ENCODE results near the gene ANP32A. TPM values are rescaled to one million over a fixed set of nuclear protein-coding genes. Genes with fewer than 3 reads are reported as not detected.

Gene ANP32A
- total RNA-seq, 4 donors from 2014 or later, result 22.1 to 45.9 (median 35.3) TPM

- intact Hi-C loops (cut with DNase I; ENCODE audit: low total_unique reads), result no loop called here
- 84 to 86% methylated on average over 12 of the region's 12 CpGs for WGBS, 2 donors
- H3K4me3 ChIP-seq (ENCODE audit: low read depth, poor library complexity, severe bottlenecking), result no peak overlapping the region
- peak in 1 of 2 donors; percentile 49 for DNase-seq (ENCODE audit: low spot score in 2 of 2)
- no peak for TF ChIP-seq POLR2A (IDR thresholded peaks at IDR 0.05)
- no peak for TF ChIP-seq CTCF (IDR thresholded peaks at IDR 0.05)
Measured at GRCh38 chr15:68782589-68783161, 38.0 kb downstream of the ANP32A start.

GRCh38 chr15:68781766-68782588, 38.7 kb downstream of the ANP32A start:
- peak; percentile 57 to 91 for DNase-seq (ENCODE audit: low spot score in 2 of 2)
- TF ChIP-seq CTCF (IDR thresholded peaks at IDR 0.05), result no peak
- no peak for TF ChIP-seq POLR2A (IDR thresholded peaks at IDR 0.05)
- no peak overlapping the region for H3K4me3 ChIP-seq (ENCODE audit: low read depth, poor library complexity, severe bottlenecking)
- intact Hi-C loops (cut with DNase I; ENCODE audit: low total_unique reads), result no loop called here
- WGBS, 2 donors, result 78 to 83% methylated on average over 17 of the region's 17 CpGs

GRCh38 chr15:68781217-68781616, 39.5 kb downstream of the ANP32A start:
- DNase-seq (ENCODE audit: low spot score in 2 of 2), result no peak
- intact Hi-C loops (cut with DNase I; ENCODE audit: low total_unique reads), result no loop called here
- H3K4me3 ChIP-seq (ENCODE audit: low read depth, poor library complexity, severe bottlenecking), result no peak overlapping the region

GRCh38 chr15:68778876-68779275, 41.8 kb downstream of the ANP32A start:
- no peak overlapping the region for H3K4me3 ChIP-seq (ENCODE audit: low read depth, poor library complexity, severe bottlenecking)
- intact Hi-C loops (cut with DNase I; ENCODE audit: low total_unique reads), result loop anchor here (5.0 kb wide), 1 partner anchor 1263 kb away; no protein-coding TSS in a partner anchor
- DNase-seq (ENCODE audit: low spot score in 2 of 2), result no peak
- TF ChIP-seq POLR2A (IDR thresholded peaks at IDR 0.05), result no peak
- 87 to 89% methylated on average over 9 of the region's 9 CpGs for WGBS, 2 donors

More at GRCh38 chr15:68781217-68781616, 39.5 kb downstream of the ANP32A start:
- TF ChIP-seq CTCF (IDR thresholded peaks at IDR 0.05) (no peak), POLR2A (IDR thresholded peaks at IDR 0.05) (no peak)

- intact Hi-C loops (cut with DNase I; ENCODE audit: low total_unique reads), result loop anchor here (5.0 kb wide), 1 partner anchor 1266 kb away; no protein-coding TSS in a partner anchor
- TF ChIP-seq CTCF (IDR thresholded peaks at IDR 0.05) (no peak), POLR2A (IDR thresholded peaks at IDR 0.05) (no peak)
- 85 to 86% methylated on average over 10 of the region's 10 CpGs for WGBS, 2 donors
- peak; percentile 10 to 58 for DNase-seq (ENCODE audit: low spot score in 2 of 2)
- H3K4me3 ChIP-seq (ENCODE audit: low read depth, poor library complexity, severe bottlenecking), result no peak overlapping the region
Measured at GRCh38 chr15:68776477-68777270, 44.0 kb downstream of the ANP32A start.
